HEK293T (cell line): ENCODE data around the gene IRAK3.

Experiments used
- BHLHE40 ChIP-seq: fragments of 450-650 bp; IDR thresholded peaks from 2 replicates; pipeline ENCODE4 v1.6.1; 2016; ENCODE audit warnings: mild to moderate bottlenecking, moderate library complexity, borderline replicate concordance
- FOXM1 ChIP-seq: fragments of 450-650 bp; IDR thresholded peaks from 2 replicates; pipeline ENCODE4 v1.6.1; 2017; ENCODE audit warnings: mild to moderate bottlenecking, borderline replicate concordance
- LEF1 ChIP-seq: fragments of 450-650 bp; IDR thresholded peaks from 2 replicates; pipeline ENCODE4 v1.6.1; 2017; ENCODE audit warnings: mild to moderate bottlenecking, borderline replicate concordance

DNA sequence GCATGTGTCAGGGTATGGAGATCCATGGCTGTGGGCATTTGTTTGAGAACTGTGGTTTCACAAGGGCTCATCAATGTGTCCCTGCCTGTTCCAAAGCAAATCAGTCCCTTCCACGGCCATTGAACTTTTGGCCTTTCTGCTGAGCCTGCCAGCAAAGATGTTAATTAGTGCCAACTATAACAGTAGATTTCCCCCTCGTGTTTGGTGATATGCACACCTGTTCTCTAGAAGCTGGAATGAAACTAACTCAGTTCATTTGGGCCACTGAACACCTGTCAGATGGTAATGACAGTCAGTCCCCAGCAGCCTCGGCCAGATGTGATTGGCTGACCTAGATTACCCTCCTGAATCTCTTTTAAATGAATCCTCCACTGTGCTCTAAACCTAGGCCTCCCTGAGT is 43.2 kb downstream of the IRAK3 start:
- TF ChIP-seq BHLHE40: no peak
- no peak for TF ChIP-seq LEF1
- no peak for TF ChIP-seq FOXM1
